GM18507 (cell line): ENCODE results near the gene SLC8A2.
"Not testable (repeated sequence)": the region's sequence is repeated elsewhere in the genome, so short reads cannot be mapped to it uniquely, and the experiment has no call there.

Experiments
- DNase-seq: peaks from one replicate; pipeline ENCODE4 v3.0.0; 2011; ENCODE audit warnings: low read depth; ENCODE audit not compliant: insufficient read length; ENCODE audit errors: extremely low spot score
- FAIRE-seq: peaks from 2 replicates; lab custom pipeline; 2011; peaks lifted over from hg19 to GRCh38; lab: Jason Lieb, UNC

SLC8A2 gene

DNA sequence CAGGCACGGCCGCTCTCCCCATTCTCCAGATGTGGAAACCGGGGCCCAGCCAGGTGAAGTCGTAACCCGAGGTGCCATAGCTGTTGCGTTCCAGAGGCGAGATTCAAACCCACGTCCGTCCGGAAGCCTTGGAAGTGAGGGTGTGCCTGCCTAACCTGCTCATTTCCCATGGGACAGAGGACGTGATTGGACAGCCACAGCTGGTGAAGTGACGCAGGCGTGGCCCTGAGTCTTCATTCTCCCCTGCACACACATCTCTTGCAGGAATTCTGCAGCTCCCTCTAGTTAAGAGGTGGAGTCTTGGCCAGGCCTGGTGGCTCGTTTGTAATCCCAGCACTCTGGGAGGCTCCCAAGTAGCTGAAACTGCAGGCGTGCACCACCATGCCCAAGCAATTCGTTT lies 69.2 kb downstream of the SLC8A2 start:
- FAIRE-seq (no peak), DNase-seq (no peak)

DNA sequence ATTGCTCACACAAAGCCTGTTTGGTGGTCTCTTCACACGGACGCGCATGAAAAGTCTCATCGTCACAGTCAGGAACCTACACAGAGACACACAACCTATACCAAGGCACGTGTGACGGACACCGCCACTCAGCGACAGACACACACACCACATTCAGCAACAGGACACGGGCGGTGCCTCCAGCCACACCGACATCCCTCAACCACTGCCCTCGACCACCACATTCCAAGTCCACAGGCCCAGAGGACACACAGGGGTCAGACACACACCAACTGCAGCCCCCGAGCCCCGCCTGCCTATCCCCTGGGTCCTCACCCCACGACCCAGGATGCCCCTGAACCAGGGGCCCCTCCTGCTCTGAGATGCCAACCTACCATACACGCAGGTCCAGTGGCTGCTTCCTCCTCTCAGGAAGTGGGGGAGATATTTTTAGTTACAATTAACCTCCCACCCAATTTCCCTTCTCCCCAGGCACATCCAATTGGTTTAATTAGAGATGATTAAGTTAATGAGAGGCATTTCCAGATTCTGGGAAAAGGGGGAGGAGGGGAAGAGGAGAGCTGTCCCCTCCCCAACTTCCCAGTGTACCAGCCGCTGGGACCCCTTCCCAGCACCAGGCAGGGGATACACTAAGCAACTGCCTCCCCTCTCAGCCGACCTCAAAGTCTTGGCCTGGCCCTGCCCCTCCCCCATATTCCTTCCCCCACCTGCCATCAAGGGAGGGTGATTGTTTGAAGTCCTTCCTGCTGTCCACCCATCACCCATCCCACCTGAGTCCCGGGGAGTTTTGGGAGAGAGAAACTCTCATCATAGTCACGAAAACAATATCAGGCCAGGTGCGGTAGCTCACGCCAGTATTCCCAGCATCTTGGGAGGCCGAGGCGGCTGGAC lies 72.7 kb downstream of the SLC8A2 start:
- no peak for DNase-seq
- no peak for FAIRE-seq

DNA sequence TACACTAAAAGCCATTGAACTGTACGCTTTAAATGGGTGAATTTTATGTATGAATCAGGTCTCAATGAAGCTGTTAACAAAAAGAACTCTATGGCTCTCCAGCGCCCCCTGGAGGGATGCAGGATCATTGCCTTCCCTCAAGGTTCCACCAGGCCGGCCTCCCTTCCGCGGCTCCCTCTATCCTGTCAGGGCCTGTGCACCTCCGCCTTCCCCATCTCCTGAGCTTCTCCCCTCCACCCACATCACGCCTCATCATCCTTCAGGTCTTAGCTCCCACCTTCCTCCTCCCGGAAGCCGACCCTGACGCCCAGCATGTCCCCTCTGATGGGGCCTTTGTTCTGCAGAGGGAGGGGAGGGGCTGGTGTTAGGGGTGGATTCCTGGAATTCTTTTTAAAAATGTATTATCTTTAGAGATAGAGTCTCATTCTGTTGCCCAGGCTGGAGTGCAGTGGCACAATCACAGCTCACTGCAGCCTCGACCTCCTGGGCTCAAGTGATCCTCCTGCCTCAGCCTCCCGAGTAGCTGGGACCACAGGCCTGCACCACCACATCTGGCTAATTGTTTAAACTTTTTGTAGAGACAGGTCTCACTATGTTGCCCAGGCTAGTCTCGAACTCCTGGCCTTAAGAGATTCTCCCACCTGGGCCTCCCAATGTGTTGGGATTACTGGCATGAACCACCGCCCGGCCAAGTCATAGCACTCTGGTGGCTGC lies 80.0 kb downstream of the SLC8A2 start:
- peak; percentile 64 for FAIRE-seq
- DNase-seq, result peak; percentile 56

- no peak for FAIRE-seq
Observed at GRCh38 chr19:47390533-47391488, 80.9 kb downstream of the SLC8A2 start.

DNA sequence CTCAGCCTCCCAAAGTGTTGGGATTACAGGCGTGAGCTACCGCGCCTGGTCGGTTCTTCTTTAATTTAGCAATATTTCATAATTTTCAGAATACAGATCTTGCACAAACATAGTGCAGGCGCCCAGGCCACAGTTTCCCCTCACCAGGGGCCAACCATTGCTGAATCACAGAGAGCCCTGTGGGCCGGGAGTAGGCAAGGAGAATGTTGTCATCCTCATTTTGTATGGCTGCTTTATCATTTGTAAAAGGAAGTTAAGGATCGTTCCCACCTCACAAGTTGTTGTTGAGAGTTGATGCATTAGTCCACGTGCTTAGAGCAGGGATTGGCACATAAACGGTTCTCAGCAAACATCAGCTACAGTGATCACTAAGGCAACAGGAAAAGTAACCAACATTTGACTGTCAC lies 82.5 kb downstream of the SLC8A2 start:
- DNase-seq (no peak), FAIRE-seq (no peak)

More at GRCh38 chr19:47390533-47391488, 80.9 kb downstream of the SLC8A2 start:
- DNase-seq, result no peak

GRCh38 chr19:47388721-47389120 lies 83.0 kb downstream of the SLC8A2 start:
- DNase-seq, FAIRE-seq: not testable (repeated sequence)

DNA sequence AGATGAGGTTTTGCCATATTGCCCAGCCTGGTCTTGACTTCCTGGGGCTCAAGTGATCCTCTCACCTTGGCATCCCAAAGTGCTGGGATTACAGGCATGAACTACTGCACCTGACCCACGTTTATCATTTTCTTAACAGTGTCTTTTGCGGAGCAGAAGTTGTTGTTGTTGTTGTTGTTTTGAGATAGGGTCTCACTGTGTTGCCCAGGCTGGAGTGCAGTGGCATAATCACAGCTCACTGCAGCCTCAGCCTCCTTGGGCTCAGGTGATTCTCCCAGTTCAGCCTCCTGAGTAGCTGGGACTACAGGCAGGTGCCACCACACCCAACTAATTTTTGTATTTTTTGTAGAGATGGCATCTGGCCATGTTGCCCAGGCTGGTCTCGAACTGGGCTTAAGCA lies 84.1 kb downstream of the SLC8A2 start:
- not testable (repeated sequence) for FAIRE-seq

DNA sequence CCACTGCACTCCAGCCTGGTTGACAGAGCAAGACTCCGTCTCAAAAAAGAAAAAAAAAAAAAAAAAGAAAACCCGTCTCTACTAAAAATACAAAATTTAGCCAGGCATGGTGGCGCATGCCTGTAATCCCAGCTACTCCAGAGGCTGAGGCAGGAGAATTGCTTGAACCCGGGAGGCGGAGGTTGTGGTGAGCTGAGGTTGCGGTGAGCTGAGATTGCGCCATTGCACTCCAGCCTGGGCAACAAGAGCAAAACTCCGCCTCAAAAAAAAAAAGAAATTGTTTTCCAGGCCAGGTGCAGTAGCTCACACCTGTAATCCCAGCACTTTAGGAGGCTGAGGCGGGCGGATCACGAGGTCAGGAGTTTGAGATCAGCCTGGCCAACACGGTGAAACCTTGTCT lies 85.1 kb downstream of the SLC8A2 start:
- not testable (repeated sequence) for FAIRE-seq

More for the DNA sequence above, 84.1 kb downstream of the SLC8A2 start:
- not testable (repeated sequence) for DNase-seq

GRCh38 chr19:47384533-47384932 lies 87.2 kb downstream of the SLC8A2 start:
- not testable (repeated sequence) for DNase-seq, FAIRE-seq

More for the DNA sequence above, 85.1 kb downstream of the SLC8A2 start:
- DNase-seq, result not testable (repeated sequence)

GRCh38 chr19:47383890-47384289 lies 87.8 kb downstream of the SLC8A2 start:
- not testable (repeated sequence) for FAIRE-seq, DNase-seq

GRCh38 chr19:47381653-47382279 lies 89.9 kb downstream of the SLC8A2 start:
- FAIRE-seq (peak; percentile 80), DNase-seq (no peak)

DNA sequence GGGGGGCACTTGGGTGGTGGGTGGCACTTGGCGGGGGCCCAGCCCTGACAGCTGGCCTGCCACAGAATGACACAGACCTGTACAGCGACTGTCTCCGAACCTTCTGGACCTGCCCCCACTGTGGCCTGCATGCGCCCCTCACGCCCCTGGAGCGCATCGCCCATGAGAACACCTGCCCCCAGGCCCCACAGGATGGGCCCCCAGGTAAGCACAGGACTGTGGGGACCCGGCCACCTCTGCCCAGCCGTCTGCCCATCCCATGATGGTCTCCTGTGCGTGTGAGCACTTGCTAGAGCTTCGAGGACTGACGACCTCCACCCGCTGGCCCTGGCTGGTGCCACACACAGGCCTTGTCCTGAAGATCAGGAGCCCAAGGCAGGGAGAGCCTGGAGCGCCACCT lies 90.6 kb downstream of the SLC8A2 start:
- DNase-seq (no peak), FAIRE-seq (no peak)

DNA sequence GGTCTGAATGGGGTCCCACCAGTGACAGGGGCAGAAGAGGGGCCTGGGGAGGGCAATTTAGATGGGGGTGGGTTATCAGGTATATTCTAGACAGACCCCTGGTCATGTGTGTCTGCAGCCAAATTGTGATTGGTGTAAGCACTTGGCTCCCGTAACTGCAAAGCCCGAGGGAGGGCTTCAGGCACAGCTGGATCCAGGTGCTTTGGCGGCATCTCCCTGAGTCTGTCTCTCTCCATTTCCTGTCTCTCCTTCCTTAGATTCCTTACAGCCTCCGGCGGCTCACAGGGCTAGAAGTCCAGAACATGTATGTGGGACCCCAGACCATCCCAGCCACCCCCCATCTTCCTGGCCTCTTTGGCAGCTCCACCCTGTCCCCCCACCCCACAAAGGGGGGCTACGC lies 91.1 kb downstream of the SLC8A2 start:
- FAIRE-seq (no peak), DNase-seq (no peak)

- FAIRE-seq, result no peak
- DNase-seq, result no peak
Observed at GRCh38 chr19:47379381-47379938, 92.2 kb downstream of the SLC8A2 start.

- no peak for DNase-seq
- FAIRE-seq, result no peak
Observed at GRCh38 chr19:47378246-47378645, 93.4 kb downstream of the SLC8A2 start.
